Liver (tissue), 9 donors: ENCODE results near the gene USP15. TPM values are rescaled to one million over a fixed set of nuclear protein-coding genes. Genes with fewer than 3 reads are reported as not detected.

Experiments
- DNase-seq: peaks from one replicate; pipeline ENCODE4 v3.0.0-alpha.2; 2017; ENCODE audit warnings: low spot score
- H3K27ac ChIP-seq, 2 donors: one replicate each; pipeline ENCODE4 v1.7.0; 2013; ENCODE audit warnings: inconsistent platforms in 2 of 2, low read length in 2 of 2, control low read depth in 1 of 2, low read depth in 1 of 2, mild to moderate bottlenecking in 1 of 2
- H3K27me3 ChIP-seq, 4 donors: one replicate each; pipeline versions ENCODE4 v1.6.1 to v1.7.0; 2013; ENCODE audit warnings: low read length in 3 of 4, inconsistent platforms in 1 of 4, mild to moderate bottlenecking in 1 of 4, moderate library complexity in 1 of 4; ENCODE audit not compliant: control insufficient read depth in 4 of 4, insufficient read depth in 4 of 4
- H3K36me3 ChIP-seq, 4 donors: one replicate each; pipeline versions ENCODE4 v1.6.1 to v1.7.0; 2013; ENCODE audit warnings: low read length in 3 of 4, mild to moderate bottlenecking in 3 of 4, low read depth in 1 of 4, moderate library complexity in 1 of 4; ENCODE audit not compliant: control insufficient read depth in 4 of 4, insufficient read depth in 3 of 4
- H3K4me1 ChIP-seq, 4 donors: one replicate each; pipeline versions ENCODE4 v1.6.1 to v1.7.0; 2013; ENCODE audit warnings: low read length in 3 of 4, mild to moderate bottlenecking in 3 of 4, moderate library complexity in 1 of 4; ENCODE audit not compliant: control insufficient read depth in 4 of 4, insufficient read depth in 4 of 4
- H3K4me3 ChIP-seq, 3 donors: one replicate each; pipeline versions ENCODE4 v1.6.1 to v1.7.0; 2013; ENCODE audit warnings: low read length in 3 of 3, control low read depth in 1 of 3, low read depth in 1 of 3, mild to moderate bottlenecking in 1 of 3
- H3K9ac ChIP-seq, 2 donors: one replicate each; pipeline ENCODE4 v1.7.0; 2013; ENCODE audit warnings: low read length in 2 of 2, mild to moderate bottlenecking in 2 of 2, moderate library complexity in 2 of 2, control low read depth in 1 of 2, low read depth in 1 of 2
- H3K9me3 ChIP-seq, 4 donors: one replicate each; pipeline versions ENCODE4 v1.6.1 to v1.7.0; 2013; ENCODE audit warnings: low read length in 3 of 4; ENCODE audit not compliant: control insufficient read depth in 4 of 4
- EGR1 ChIP-seq, 2 donors: IDR thresholded peaks; 2 replicates each; pipeline ENCODE4 v1.6.1; 2016 to 2018; ENCODE audit warnings: antibody characterized with exemption in 2 of 2, low read depth in 2 of 2
- FOXA1 ChIP-seq: IDR thresholded peaks from 2 replicates; pipeline ENCODE4 v1.6.1; 2016; ENCODE audit warnings: antibody characterized with exemption
- FOXA2 ChIP-seq: IDR thresholded peaks from 2 replicates; pipeline ENCODE4 v1.6.1; 2016; ENCODE audit warnings: antibody characterized with exemption
- GABPA ChIP-seq, 2 donors: IDR thresholded peaks in 1 of 2; conservative IDR thresholded peaks in 1 of 2; 2 replicates each; pipeline ENCODE4 v1.6.1; 2016; ENCODE audit warnings: antibody characterized with exemption in 2 of 2, mild to moderate bottlenecking in 1 of 2, moderate library complexity in 1 of 2
- HNF4A ChIP-seq, 2 donors: conservative IDR thresholded peaks; 2 replicates each; pipeline ENCODE4 v1.6.1; 2016; ENCODE audit warnings: antibody characterized with exemption in 2 of 2, mild to moderate bottlenecking in 2 of 2
- HNF4G ChIP-seq: IDR thresholded peaks from 2 replicates; pipeline ENCODE4 v1.6.1; 2016; ENCODE audit warnings: antibody characterized with exemption
- JUND ChIP-seq, 2 donors: IDR thresholded peaks; 2 replicates each; pipeline ENCODE4 v1.6.1; 2016; ENCODE audit warnings: antibody characterized with exemption in 2 of 2
- NR2F2 ChIP-seq: IDR thresholded peaks from 2 replicates; pipeline ENCODE4 v1.6.1; 2016; ENCODE audit warnings: antibody characterized with exemption
- RAD21 ChIP-seq, 2 donors: IDR thresholded peaks; 2 replicates each; pipeline ENCODE4 v1.6.1; 2016; ENCODE audit warnings: antibody characterized with exemption in 2 of 2, mild to moderate bottlenecking in 2 of 2
- SP1 ChIP-seq: IDR thresholded peaks from 2 replicates; pipeline ENCODE4 v1.6.1; 2018; ENCODE audit warnings: antibody characterized with exemption, mild to moderate bottlenecking
- TAF1 ChIP-seq: conservative IDR thresholded peaks from 2 replicates; pipeline ENCODE4 v1.6.1; 2016; ENCODE audit warnings: antibody characterized with exemption, mild to moderate bottlenecking
- WGBS: extraction: QIAGEN DNeasy Blood & Tissue Kit; methylation state at CpG from one replicate; pipeline ENCODE4 v1.1.7; 2013; 5-methylcytosine and 5-hydroxymethylcytosine counted together
- polyA plus RNA-seq, 2 donors: library from polyadenylated mRNA; stranded (reverse) in 1 of 2; unstranded in 1 of 2; fragments of 200-250 nt in 1 of 2; fragments of >200 nt in 1 of 2; fragmentation: Nextera tagmentation in 1 of 2; extraction: Ambion mirVana in 1 of 2; gene quantifications; one replicate each; pipeline versions ENCODE4 v1.2.1 to v1.2.3, GENCODE V29; 2013 to 2015
- total RNA-seq, 2 donors: library from RNA; depleted of rRNA; stranded (reverse); fragments of >200 nt; gene quantifications; one replicate each; pipeline ENCODE4 v1.2.3, GENCODE V29; 2014
- TF ChIP-seq, protein P1 (sequence below): IDR thresholded peaks from 2 replicates; pipeline ENCODE4 v1.6.1; 2016; ENCODE audit warnings: antibody characterized with exemption
- TF ChIP-seq, protein P2 (sequence below): fragments of 150-350 bp; IDR thresholded peaks from 2 replicates; pipeline ENCODE4 v1.5.1; 2017; ENCODE audit warnings: improper control_type of control experiment, low read depth, low read length; ENCODE audit not compliant: missing input control
- TF ChIP-seq, protein P3 (sequence below): IDR thresholded peaks from 2 replicates; pipeline ENCODE4 v1.6.1; 2016; ENCODE audit warnings: antibody characterized with exemption
- TF ChIP-seq, protein P4 (sequence below): IDR thresholded peaks from 2 replicates; pipeline ENCODE4 v1.6.1; 2016; ENCODE audit warnings: antibody characterized with exemption, mild to moderate bottlenecking
- donor health status: healthy.
- donor health status: healthy.
- donor health status: healthy.
- donor health status: healthy.
- donor health status: healthy.

The USP15 gene
- total and polyA plus RNA-seq, 4 donors = 16.6 to 188 (median 56.5) TPM

DNA sequence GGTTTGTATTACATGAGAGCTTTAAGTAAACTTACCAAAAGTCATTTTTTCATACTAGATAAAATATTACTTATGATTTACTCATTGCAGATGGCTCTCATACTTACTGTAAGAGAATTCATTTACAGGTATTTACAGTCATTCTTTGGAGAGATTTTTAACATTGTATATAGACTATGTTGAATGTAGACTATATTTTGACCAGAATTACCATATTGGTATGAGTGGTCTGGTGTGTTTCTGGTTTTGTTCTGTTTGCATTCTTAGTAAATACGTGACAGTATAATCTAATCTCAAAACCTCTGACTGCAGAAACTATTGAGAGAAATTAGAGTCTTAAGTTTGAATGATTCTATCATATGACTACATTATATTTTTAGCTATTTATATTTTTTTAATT is 91.1 kb downstream of the USP15 start:
- Histone ChIP-seq H3K9me3 (no peaks in the 10 kb centered on the region), H3K27ac (no peak overlapping the region), H3K4me1 (no peaks in the 10 kb centered on the region), H3K9ac (no peak overlapping the region), H3K27me3 (no peaks in the 10 kb centered on the region), H3K4me3 (no peak overlapping the region), H3K36me3 (peaks cover 0 to 9% (median 4%) of the 10 kb centered on the region in 4 donors)
- 95% methylated on average over 1 of the region's 1 CpG for WGBS
- TF ChIP-seq, protein P1, sequence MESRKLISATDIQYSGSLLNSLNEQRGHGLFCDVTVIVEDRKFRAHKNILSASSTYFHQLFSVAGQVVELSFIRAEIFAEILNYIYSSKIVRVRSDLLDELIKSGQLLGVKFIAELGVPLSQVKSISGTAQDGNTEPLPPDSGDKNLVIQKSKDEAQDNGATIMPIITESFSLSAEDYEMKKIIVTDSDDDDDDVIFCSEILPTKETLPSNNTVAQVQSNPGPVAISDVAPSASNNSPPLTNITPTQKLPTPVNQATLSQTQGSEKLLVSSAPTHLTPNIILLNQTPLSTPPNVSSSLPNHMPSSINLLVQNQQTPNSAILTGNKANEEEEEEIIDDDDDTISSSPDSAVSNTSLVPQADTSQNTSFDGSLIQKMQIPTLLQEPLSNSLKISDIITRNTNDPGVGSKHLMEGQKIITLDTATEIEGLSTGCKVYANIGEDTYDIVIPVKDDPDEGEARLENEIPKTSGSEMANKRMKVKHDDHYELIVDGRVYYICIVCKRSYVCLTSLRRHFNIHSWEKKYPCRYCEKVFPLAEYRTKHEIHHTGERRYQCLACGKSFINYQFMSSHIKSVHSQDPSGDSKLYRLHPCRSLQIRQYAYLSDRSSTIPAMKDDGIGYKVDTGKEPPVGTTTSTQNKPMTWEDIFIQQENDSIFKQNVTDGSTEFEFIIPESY = no peak
- TF ChIP-seq, protein P2, sequence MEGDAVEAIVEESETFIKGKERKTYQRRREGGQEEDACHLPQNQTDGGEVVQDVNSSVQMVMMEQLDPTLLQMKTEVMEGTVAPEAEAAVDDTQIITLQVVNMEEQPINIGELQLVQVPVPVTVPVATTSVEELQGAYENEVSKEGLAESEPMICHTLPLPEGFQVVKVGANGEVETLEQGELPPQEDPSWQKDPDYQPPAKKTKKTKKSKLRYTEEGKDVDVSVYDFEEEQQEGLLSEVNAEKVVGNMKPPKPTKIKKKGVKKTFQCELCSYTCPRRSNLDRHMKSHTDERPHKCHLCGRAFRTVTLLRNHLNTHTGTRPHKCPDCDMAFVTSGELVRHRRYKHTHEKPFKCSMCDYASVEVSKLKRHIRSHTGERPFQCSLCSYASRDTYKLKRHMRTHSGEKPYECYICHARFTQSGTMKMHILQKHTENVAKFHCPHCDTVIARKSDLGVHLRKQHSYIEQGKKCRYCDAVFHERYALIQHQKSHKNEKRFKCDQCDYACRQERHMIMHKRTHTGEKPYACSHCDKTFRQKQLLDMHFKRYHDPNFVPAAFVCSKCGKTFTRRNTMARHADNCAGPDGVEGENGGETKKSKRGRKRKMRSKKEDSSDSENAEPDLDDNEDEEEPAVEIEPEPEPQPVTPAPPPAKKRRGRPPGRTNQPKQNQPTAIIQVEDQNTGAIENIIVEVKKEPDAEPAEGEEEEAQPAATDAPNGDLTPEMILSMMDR = no peak
- TF ChIP-seq, protein P3, sequence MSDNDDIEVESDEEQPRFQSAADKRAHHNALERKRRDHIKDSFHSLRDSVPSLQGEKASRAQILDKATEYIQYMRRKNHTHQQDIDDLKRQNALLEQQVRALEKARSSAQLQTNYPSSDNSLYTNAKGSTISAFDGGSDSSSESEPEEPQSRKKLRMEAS = no peak
- no peak for TF ChIP-seq RAD21 (IDR thresholded peaks at IDR 0.05)
- no peak for TF ChIP-seq GABPA (IDR thresholded peaks at IDR 0.05 in 1 of 2, conservative IDR thresholded peaks at IDR 0.05 in 1 of 2)
- TF ChIP-seq NR2F2 = no peak
- no peak for TF ChIP-seq FOXA1
- no peak for TF ChIP-seq JUND (IDR thresholded peaks at IDR 0.05)
- no peak for TF ChIP-seq HNF4A (conservative IDR thresholded peaks at IDR 0.05)
- no peak for TF ChIP-seq HNF4G
- TF ChIP-seq EGR1 (IDR thresholded peaks at IDR 0.05; ENCODE audit: low read depth in 2 of 2) = no peak
- TF ChIP-seq FOXA2 = no peak
- DNase-seq = no peak

DNA sequence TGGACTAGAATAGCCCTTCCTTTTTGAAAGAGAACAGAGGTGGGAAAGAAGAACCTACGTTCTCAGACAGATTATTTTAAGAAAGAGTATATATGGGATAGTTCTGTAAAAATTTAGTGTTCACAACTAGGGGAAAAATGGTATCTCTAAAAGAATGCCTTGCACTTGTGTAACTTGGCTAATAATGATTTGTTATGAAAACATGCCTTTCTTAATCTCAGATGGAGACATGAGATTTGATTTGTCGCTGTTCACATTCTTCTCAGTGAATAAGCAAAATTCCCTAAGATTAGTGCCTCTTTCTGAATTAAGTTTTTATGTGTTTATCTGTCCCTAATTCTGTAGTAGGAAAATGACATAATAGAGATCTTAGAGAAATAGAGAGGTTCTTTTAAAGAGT is 100.8 kb downstream of the USP15 start:
- Histone ChIP-seq H3K27ac (no peak overlapping the region), H3K4me1 (no peaks in the 10 kb centered on the region), H3K36me3 (peaks cover 0 to 6% (median 3%) of the 10 kb centered on the region in 4 donors), H3K4me3 (no peak overlapping the region), H3K27me3 (no peaks in the 10 kb centered on the region), H3K9me3 (no peaks in the 10 kb centered on the region), H3K9ac (no peak overlapping the region)
- 93% methylated on average over 2 of the region's 2 CpGs for WGBS
- TF ChIP-seq NR2F2 (no peak), FOXA2 (no peak), GABPA (IDR thresholded peaks at IDR 0.05 in 1 of 2, conservative IDR thresholded peaks at IDR 0.05 in 1 of 2) (no peak), JUND (IDR thresholded peaks at IDR 0.05) (no peak), TAF1 (no peak), RAD21 (IDR thresholded peaks at IDR 0.05) (no peak), EGR1 (IDR thresholded peaks at IDR 0.05; ENCODE audit: low read depth in 2 of 2) (no peak), HNF4G (no peak), SP1 (no peak), HNF4A (conservative IDR thresholded peaks at IDR 0.05) (no peak)
- TF ChIP-seq, protein P2 = no peak
- TF ChIP-seq, protein P1 = no peak
- TF ChIP-seq, protein P4, sequence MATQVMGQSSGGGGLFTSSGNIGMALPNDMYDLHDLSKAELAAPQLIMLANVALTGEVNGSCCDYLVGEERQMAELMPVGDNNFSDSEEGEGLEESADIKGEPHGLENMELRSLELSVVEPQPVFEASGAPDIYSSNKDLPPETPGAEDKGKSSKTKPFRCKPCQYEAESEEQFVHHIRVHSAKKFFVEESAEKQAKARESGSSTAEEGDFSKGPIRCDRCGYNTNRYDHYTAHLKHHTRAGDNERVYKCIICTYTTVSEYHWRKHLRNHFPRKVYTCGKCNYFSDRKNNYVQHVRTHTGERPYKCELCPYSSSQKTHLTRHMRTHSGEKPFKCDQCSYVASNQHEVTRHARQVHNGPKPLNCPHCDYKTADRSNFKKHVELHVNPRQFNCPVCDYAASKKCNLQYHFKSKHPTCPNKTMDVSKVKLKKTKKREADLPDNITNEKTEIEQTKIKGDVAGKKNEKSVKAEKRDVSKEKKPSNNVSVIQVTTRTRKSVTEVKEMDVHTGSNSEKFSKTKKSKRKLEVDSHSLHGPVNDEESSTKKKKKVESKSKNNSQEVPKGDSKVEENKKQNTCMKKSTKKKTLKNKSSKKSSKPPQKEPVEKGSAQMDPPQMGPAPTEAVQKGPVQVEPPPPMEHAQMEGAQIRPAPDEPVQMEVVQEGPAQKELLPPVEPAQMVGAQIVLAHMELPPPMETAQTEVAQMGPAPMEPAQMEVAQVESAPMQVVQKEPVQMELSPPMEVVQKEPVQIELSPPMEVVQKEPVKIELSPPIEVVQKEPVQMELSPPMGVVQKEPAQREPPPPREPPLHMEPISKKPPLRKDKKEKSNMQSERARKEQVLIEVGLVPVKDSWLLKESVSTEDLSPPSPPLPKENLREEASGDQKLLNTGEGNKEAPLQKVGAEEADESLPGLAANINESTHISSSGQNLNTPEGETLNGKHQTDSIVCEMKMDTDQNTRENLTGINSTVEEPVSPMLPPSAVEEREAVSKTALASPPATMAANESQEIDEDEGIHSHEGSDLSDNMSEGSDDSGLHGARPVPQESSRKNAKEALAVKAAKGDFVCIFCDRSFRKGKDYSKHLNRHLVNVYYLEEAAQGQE = no peak
- TF ChIP-seq, protein P3 = no peak
- DNase-seq = no peak
